KOPT-K1 (cell line): ENCODE measurements around the gene TUBA8.
"Not testable (repeated sequence)": the region's sequence is repeated elsewhere in the genome, so short reads cannot be mapped to it uniquely, and the experiment has no call there.

Experiments
- H3K27ac ChIP-seq: fragments of 200-600 bp; sonication (generic); 2 replicates; pipeline ENCODE4 v1.5.1; 2016; ENCODE audit warnings: antibody characterized with exemption, mild to moderate bottlenecking, low read depth, low read length; ENCODE audit not compliant: poor library complexity, severe bottlenecking
- H3K36me3 ChIP-seq: fragments of 200-600 bp; sonication (generic); 2 replicates; pipeline ENCODE4 v1.5.1; 2017; ENCODE audit warnings: antibody characterized with exemption, mild to moderate bottlenecking, low read length, moderate library complexity; ENCODE audit not compliant: insufficient read depth
- H3K9me3 ChIP-seq: fragments of 200-600 bp; sonication (generic); 2 replicates; pipeline ENCODE4 v1.5.1; 2017; ENCODE audit warnings: antibody characterized with exemption, low read length, mild to moderate bottlenecking; ENCODE audit not compliant: insufficient read depth, poor library complexity, severe bottlenecking

Gene TUBA8

DNA sequence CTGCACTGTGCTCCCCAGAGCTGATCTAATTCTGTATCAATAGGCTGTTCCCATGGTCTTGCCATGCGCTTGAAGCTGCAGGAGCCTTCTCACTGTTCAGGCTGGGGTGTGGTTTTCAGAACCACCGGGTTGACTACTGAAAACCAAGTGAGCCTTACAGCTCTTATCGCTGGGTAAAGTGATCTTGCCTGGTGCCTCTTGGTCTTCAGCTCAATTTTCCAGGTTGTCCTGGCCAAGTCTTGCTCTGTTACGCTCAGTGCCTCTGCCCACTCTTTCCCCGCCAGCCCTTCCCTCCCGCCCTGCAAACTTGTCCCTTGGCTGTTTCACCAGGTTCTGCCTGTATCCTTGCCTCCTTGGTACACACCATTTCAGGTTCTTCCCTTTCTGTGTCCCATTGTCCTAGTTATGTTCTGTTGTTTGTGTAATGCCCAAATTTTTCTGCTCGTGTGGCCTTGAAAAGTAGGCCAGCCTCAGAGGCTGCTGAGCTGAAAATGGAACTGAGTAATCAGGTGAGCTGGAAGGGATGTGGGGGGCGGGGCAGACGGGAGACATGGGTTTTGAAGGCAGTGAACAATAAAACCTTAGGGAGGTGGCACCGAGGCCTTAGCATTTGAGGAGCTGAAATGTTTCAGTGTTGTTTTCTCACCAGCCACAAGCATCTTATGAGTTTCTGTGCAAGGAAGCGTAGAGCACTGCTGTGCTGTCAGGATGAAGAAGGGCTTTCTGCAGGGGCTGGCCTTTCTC, 21.6 kb upstream of the TUBA8 start:
- Histone ChIP-seq H3K36me3 (peaks cover 91% of the 10 kb centered on the region), H3K27ac (no peak overlapping the region), H3K9me3 (no peaks in the 10 kb centered on the region)

DNA sequence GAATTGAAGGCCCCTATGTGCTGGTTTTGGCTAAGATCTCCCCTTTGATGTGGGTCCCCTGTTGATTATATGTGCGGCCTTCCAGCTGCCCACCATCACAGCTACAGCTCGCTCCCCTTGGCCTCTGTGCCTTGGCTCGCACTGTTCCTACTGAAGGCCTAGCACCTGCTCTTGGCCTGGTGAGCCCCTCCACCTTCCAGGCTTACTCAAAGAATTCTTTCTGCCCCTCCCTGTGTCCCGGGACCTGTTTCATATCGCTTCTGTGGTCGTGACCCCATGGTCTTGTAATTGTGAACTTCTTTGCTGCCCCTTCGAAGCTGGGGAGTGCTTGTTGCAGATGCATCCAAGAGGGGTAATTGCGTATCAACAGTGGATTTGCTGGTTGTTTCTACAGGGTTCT, 20.3 kb upstream of the TUBA8 start:
- H3K27ac ChIP-seq, result no peak overlapping the region
- H3K9me3 ChIP-seq, result no peaks in the 10 kb centered on the region
- peaks cover 89% of the 10 kb centered on the region for H3K36me3 ChIP-seq

DNA sequence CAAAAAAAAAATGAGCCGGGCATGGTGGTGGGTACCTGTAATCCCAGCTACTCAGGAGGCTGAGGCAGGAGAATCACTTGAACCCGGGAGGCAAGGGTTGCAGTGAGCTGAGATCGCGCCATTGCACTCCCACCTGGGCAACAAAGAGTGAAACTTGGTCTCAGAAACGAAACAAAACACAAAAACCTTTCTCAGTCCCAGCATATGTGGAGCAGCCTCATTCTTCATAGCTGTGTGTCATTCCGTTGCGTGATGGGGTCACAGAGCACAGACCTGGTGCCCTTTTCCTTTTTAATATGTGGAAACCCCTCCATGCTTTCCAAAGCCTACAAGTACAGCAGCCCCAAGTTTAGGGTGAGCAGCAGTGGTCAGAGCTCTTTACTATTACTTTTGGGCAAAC, 19.1 kb upstream of the TUBA8 start:
- no peak overlapping the region for H3K27ac ChIP-seq
- peaks cover 85% of the 10 kb centered on the region for H3K36me3 ChIP-seq
- no peaks in the 10 kb centered on the region for H3K9me3 ChIP-seq

DNA sequence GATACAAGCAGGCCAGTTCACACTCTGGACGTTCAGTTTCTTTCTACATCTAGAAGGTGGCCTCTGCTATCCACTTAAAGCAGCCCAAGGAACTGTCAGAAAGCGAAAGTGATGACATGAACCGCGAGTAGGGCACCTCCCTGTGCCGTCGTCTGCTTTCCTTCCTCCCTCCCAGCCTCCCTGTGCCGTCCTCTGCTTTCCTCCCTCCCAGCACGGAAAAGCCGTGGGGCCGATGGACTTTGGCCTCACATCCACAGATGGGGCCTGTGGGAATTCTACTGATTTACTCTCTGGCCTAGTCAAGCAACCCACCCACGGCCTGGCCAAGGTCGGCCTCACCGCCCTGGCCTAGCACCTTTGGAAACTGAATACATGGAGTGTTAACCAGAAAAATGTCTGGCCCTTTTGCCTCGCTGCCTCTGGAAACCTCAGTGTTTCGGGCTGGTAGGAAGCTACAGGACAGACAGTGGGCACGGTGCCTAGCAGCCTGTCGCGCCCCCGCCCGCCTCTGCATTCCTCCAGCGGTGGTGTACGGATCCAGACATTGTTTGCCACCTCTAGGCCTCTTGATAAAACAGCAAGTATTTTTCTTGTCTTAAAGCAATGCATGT, 18.6 kb upstream of the TUBA8 start:
- peaks cover 4% of the 10 kb centered on the region for H3K9me3 ChIP-seq
- peaks cover 85% of the 10 kb centered on the region for H3K36me3 ChIP-seq
- no peak overlapping the region for H3K27ac ChIP-seq

DNA sequence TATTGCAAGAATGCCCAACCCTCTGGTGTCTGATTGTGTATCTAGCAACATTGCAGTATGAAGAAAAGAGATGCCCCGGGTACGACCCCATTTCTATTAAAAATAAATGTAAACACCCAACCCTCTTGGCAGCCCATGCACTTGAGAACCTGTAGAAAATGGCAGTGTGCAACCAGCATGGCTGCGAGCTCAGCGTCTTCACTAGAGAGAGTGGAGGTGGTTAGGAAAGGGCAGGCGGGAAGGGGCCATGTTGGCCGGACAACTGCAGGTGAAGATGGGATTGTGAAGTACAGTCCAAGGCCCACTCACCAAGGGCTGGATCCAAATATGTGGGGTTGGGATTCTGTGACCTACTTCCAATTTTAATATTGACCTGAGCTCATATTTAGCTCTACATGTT, 16.9 kb upstream of the TUBA8 start:
- Histone ChIP-seq H3K9me3 (peaks cover 4% of the 10 kb centered on the region), H3K36me3 (peaks cover 70% of the 10 kb centered on the region), H3K27ac (no peak overlapping the region)

DNA sequence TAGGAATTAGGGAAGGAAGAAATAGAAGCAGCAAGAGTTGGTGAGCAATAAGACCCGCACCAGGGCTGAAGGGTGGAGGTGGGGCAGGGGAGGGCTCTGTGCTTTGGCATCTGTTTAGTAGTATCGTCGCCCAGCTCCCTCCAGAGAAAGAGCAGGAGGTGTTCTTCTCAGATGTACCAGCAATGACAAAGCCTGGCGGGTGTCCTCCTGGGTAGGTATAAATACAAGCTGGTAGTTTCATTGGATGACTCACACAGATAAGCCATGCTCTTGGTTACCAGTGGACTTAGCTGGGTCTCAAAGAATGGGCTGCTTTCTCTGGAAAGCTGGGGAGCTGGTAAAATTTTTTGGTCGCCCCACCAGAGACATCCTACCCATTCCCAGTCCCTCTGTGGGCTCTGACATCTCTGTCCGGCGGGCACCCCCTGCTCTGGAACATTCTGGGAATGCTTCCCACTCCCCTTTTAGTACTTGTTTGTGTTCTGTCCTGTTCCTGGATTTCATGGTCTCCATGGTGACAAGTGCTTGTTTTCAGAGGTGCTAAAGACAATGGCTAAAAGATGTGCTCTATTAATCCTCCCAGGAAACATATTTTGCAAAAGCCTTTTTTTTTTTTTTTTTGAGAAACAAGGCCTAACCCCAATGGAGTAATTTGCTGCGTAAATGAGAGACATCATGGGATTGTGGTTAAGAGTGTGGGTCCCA, 15.4 kb upstream of the TUBA8 start:
- Histone ChIP-seq H3K36me3 (peaks cover 54% of the 10 kb centered on the region), H3K9me3 (peaks cover 4% of the 10 kb centered on the region), H3K27ac (no peak overlapping the region)

DNA sequence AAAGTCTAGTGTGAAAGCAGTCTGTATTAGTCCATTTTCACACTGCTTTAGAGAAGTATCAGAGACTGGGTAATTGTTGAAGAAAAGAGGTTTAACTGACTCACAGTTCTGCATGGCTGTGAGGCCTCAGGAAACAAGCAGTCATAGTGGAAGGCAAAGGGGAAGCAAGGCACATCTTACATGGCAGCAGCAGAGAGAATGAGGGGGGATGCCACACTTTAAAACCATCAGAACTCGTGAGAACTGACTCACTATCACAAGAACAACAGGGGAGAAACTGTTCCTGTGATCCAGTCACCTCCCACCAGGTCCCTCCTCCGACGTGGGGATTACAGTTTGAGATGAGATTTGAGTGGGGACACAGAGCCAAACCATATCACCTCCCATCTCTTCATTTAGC, 13.8 kb upstream of the TUBA8 start:
- Histone ChIP-seq H3K9me3 (peaks cover 4% of the 10 kb centered on the region), H3K36me3 (peaks cover 45% of the 10 kb centered on the region), H3K27ac (no peak overlapping the region)

DNA sequence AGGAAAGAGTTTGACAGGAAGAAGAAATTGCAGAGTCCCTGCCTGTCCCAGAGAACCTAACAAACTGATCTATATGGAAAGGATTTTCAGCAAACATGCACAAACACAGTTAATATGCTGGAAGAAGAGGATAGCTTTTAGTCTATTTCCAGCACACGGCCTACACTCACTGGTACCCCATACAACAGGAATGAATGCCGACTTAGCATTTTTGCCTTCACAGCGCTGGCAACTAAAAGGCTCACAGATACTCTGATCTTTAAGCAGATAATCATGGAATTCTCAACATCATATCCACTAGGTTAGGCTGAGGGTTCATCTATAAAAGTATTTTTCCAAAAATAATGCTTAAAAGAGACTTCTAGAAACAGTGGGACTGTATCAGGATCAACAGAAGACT, 9.8 kb upstream of the TUBA8 start:
- Histone ChIP-seq H3K9me3 (peaks cover 5% of the 10 kb centered on the region), H3K36me3 (peaks cover 23% of the 10 kb centered on the region; the same call in 1 of the 2 replicates), H3K27ac (no peak overlapping the region)

DNA sequence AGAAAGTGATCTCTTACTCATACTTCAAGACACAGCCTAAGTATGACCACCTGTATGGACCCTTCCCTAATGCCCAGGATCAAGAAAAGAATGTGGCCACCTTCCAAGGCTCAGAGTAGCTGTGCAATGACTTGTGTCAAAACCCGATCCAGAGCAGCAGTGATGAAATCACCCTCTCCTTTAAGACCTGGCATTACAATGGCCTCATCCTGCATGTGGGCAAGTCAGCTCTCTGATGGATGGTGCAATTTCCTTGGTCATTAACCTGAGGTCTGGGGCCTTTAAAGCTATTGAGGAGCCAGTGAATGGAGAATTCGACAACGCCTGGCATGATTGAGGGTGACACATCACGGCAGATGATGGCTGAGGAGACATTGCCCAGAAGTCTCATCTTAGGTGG, 9.1 kb upstream of the TUBA8 start:
- H3K36me3 ChIP-seq, result peaks cover 18% of the 10 kb centered on the region; the same call in 1 of the 2 replicates
- peaks cover 9% of the 10 kb centered on the region for H3K9me3 ChIP-seq
- H3K27ac ChIP-seq, result no peak overlapping the region

DNA sequence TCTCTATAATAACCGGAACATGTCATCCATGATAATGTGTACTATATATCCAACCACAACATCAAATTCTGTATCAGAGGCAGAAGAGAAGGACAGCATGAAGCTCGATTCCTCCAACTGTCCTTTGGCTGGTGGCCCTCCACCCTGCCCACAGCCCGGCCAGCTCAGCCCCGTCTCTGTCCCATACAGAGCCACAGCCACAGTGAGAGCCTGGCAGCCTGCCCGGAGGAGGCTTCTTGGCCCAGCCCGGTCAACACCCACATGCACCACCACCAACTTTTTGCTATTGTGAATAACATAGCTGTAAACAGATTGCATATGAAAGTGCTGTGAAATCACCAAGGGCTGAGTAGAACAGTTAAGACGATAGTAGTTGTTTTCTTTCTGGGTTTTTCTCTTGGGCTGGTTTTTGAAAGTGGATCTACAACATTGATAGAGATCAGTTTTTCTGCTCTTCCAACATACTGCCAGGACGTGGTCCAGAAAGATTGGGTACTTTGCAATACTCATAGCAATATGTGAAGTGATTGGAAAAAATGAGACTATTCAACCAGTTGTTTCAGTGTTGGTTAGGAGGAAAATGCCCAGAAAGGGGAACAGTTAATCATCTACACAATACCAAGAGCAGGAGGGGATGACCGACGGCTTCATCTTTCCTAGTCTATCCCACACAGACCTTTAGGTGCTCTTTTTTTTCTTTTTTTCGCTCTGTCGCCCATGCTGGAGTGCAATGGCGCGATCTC, 6.9 kb upstream of the TUBA8 start:
- peaks cover 5% of the 10 kb centered on the region for H3K9me3 ChIP-seq
- no peak overlapping the region for H3K27ac ChIP-seq
- peaks cover 12% of the 10 kb centered on the region; the same call in 1 of the 2 replicates for H3K36me3 ChIP-seq

DNA sequence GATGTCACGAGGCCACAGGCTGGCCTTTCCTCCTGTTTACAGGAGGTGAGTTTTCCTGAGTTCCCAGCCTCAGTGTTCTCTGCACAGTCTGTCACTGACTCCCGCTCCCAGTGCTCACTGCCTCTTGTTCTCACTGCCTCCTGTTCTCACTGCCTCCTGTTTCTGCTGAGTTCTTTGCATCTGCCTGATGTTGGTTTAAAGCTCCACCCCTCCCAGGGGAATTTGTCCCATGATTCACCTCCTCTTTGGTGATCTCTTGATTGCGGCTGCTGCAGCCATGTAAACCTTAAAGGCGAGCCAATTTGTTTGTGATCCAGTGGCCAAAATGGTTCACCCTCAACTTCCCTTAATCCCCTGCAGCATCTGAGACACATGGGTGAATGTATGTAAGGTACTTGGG, 6.0 kb upstream of the TUBA8 start:
- no peak overlapping the region for H3K27ac ChIP-seq
- peaks cover 12% of the 10 kb centered on the region; the same call in 1 of the 2 replicates for H3K36me3 ChIP-seq
- peaks cover 5% of the 10 kb centered on the region for H3K9me3 ChIP-seq

DNA sequence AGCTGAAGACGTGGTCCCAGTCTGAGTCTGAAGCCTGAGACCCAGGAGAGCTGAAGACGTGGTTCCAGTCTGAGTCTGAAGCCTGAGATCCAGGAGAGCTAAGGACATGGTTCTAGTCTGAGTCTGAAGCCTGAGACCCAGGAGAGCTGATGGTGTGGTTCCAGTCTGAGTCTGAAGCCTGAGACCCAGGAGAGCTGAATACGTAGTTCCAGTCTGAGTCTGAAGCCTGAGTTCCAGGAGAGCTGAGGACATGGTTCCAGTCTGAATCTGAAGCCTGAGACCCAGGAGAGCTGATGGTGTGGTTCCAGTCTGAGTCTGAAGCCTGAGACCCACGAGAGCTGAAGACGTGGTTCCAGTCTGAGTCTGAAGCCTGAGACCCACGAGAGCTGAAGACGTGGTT, 4.6 kb upstream of the TUBA8 start:
- not testable (repeated sequence) for H3K27ac ChIP-seq

DNA sequence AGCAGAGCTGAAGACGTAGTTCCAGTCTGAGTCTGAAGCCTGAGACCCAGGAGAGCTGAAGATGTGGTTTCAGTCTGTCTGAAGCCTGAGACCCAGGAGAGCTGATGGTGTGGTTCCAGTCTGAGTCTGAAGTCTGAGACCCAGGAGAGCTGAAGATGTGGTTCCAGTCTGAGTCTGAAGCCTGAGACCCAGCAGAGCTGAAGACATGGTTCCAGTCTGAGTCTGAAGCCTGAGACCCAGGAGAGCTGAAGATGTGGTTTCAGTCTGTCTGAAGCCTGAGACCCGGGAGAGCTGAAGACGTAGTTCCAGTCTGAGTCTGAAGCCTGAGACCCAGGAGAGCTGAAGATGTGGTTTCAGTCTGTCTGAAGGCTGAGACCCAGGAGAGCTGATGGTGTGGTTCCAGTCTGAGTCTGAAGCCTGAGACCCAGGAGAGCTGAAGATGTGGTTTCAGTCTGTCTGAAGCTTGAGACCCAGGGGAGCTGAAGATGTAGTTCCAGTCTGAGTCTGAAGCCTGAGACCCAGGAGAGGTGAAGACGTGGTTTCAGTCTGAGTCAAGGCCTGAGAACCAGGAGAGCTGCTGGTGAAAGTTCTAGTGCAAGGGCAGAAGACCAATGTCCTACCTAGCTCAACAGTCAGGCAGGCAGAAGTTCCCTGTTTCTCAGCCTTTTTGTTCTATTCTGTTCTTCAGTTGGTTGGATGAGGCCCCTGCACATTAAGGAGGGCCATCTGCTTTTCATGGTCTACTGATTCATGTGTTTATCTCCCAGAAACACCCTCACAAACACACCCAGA, 3.9 kb upstream of the TUBA8 start:
- not testable (repeated sequence) for H3K9me3 ChIP-seq, H3K36me3 ChIP-seq, H3K27ac ChIP-seq

More for the DNA sequence above, 4.6 kb upstream of the TUBA8 start:
- not testable (repeated sequence) for H3K36me3 ChIP-seq, H3K9me3 ChIP-seq

DNA sequence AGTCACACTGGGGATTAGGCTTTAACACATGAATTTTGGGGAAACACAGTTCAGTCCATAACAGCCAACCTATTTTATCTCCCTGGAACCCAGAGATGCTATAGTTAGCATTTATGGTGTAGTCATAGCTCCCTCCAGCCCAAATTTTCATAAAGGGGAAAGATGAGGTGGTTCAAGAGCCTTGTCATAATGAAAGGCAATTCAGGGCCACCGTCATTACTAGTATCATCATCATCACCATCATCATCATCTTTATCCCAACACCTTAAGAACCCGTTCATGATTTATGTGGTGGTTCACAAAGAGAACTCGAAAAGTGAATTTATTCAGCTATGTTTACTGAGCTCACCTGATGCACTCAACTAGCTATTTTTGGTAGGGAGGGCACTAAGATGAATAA, 2.4 kb upstream of the TUBA8 start:
- Histone ChIP-seq H3K9me3 (peaks cover 5% of the 10 kb centered on the region), H3K36me3 (no peaks in the 10 kb centered on the region; the same call in 1 of the 2 replicates), H3K27ac (no peak overlapping the region)
